Stimulated activated CD8-positive, alpha-beta memory T cell treated with anti-CD3 and anti-CD28 coated beads, Interleukin-12 subunit alpha, Interleukin-12 subunit beta, amount 100 ng/mL, for 1 hour (primary cell): ENCODE data around the gene PHC2.
A peak's percentile ranks its signal among the peaks of the same experiment; 100 is the strongest.

Experiments used
- DNase-seq: peaks from one replicate; pipeline ENCODE4 v3.0.0-alpha.2; 2020; ENCODE audit warnings: low read depth

Gene PHC2

GRCh38 chr1:33430692-33431593, at the start of gene PHC2:
TSS of gene PHC2 (minus strand) at chr1:33431095. CDS start at chr1:33375539, 55,556 bp downstream.
- DNase-seq: peak; percentile 76

DNA sequence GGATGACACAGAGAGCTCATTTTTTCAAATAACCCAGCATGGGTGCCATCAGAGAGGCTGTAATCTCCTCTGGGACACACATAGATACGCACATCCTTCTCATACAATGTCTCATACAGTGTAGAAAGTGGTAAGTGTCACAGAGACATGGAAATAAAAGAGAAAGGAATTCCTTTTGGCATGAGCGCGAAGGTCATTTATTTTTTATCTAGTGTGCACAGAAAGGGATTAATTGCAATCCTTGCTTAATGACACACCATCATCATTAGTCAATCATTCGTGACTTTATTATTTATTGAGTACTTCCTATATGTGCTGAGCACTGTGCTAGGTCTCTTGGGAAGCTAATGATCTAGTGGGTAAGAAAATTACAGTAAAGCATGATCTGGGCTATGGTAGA, 46.6 kb upstream of the PHC2 start:
- DNase-seq: no peak

DNA sequence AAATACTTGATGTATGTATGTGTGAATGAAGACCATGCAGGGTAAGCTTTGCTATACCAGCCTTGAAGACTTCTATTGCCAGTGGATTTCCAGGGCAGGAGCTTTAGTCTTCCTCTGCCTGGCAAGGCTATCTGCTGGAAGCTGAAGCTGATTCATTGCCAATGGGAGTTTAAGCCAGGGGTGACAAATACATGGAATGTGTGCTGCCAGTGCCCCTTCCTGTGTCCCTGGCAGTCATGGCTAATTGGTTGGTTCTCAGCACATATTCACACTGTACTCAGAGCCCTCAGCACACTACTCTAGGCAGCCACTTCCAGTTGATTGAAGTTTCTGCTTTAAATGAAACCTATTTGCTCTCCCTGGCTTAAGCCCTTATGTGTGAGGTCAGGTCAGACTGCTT, 43.0 kb upstream of the PHC2 start:
- DNase-seq: no peak

- DNase-seq: peak; percentile 70
Measured at GRCh38 chr1:33472269-33472980, 41.5 kb upstream of the PHC2 start, which contains the start of gene ZSCAN20. TSS of gene ZSCAN20 (plus strand) at chr1:33472645. CDS start at chr1:33479289, 6,644 bp downstream.

- no peak for DNase-seq
Measured at GRCh38 chr1:33471416-33471815, 40.5 kb upstream of the PHC2 start.

GRCh38 chr1:33470495-33471012, 39.7 kb upstream of the PHC2 start:
- DNase-seq: peak; percentile 32

DNA sequence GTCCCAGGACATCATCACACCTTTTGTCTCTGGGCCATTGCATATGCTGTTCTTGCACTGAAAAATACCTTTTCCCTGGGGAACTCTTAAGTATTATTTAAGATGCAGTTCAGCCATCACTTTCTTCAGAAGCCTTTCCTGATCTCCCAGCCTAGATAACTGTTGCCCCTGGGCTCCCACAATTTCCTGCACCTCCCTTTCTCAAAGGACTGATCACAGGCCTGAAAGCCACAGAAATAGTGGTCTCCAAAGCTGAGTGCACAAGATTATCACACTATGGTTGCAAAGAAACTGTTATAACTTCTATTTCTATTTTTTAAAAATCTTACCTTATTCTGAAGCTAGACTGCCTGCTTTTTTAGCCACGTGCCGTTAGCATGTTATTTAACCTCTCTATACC, 38.8 kb upstream of the PHC2 start:
- no peak for DNase-seq

DNA sequence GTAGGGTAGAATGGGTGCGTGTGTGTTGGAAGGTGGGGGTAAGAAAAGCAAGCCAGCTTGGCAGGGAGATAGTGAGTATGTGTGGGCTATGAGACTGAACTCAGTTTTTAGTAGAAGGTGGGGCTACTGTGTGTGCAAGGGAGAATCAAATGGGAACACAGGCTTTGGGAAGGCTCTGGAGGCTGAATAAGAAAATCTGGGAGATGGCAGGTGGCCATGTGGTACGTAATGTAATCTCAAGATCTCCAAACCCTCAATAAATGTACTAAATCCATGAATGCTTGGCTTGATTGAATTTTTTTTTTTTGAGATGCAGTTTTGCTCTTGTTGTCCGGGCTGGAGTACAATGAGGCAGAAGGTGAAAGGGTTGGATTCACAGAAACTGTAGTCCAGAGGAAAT, 38.1 kb upstream of the PHC2 start:
- no peak for DNase-seq

DNA sequence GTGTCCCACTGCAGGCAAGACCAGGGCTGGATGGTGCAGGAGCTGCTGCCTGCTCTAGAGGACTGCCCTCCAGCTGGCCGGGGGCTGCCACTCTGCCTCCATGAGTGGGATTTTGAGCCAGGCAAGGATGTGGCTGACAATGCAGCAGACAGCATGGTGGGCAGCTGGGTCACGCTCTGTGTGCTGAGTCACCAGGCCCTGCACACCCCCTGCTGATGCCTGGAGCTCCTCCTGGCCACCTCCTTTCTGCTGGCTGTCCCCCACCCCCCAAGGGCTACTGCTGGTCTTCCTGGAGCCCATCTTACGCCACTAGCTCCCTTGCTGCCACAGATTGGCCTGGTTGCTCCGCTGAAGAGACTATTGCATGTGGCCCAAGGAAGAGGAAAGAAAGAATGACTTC, 37.6 kb upstream of the PHC2 start:
- no peak for DNase-seq

- no peak for DNase-seq
Measured at GRCh38 chr1:33468011-33468410, 37.1 kb upstream of the PHC2 start.

GRCh38 chr1:33466159-33466558, 35.3 kb upstream of the PHC2 start:
- DNase-seq: no peak

DNA sequence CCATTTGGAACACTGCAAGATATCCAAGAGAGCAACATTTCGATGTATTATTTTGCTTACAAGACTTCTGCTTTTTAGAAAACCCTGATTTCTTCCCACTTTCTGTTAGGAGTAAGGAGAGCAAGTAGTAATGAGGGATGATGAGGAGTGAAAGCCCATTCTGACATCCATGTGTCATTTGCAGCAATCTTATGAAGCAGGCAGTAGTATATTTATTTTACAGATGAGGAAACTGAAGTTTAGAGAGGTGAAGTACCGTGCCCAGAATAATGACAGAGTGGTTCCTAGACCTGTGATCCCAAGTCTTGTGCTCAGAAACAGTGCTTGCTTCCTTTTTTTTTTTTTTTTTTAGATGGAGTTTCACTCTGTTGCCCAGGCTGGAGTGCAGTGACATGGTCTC, 34.4 kb upstream of the PHC2 start:
- no peak for DNase-seq

GRCh38 chr1:33464552-33464951, 33.7 kb upstream of the PHC2 start:
- DNase-seq: no peak

- no peak for DNase-seq
Measured at GRCh38 chr1:33462405-33463164, 31.7 kb upstream of the PHC2 start.

GRCh38 chr1:33460947-33461629, 30.2 kb upstream of the PHC2 start:
- DNase-seq: no peak

- DNase-seq: no peak
Measured at GRCh38 chr1:33460144-33460543, 29.2 kb upstream of the PHC2 start.

DNA sequence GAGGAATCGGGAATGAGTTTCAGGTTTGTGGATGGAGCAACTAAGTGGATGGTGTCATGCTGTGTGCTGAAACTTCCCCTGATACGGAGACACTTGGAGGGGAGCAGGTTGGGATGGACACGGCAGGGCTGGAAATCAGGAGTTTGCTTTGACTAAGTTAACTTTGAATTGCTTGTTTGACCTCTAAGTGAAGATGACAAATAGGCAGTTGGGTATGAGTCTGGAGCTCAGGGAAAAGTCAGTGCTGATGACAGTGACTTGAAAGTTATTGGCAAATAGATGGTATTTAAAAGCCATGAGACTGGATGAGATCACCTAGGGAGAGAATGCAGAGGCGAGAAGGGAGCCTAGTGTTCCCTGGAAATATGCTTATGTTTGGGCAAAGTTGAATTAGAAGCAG, 28.8 kb upstream of the PHC2 start:
- DNase-seq: no peak

- DNase-seq: no peak
Measured at GRCh38 chr1:33456502-33456886, 25.6 kb upstream of the PHC2 start.

- peak; percentile 15 for DNase-seq
Measured at GRCh38 chr1:33455539-33456501, 24.9 kb upstream of the PHC2 start.

DNA sequence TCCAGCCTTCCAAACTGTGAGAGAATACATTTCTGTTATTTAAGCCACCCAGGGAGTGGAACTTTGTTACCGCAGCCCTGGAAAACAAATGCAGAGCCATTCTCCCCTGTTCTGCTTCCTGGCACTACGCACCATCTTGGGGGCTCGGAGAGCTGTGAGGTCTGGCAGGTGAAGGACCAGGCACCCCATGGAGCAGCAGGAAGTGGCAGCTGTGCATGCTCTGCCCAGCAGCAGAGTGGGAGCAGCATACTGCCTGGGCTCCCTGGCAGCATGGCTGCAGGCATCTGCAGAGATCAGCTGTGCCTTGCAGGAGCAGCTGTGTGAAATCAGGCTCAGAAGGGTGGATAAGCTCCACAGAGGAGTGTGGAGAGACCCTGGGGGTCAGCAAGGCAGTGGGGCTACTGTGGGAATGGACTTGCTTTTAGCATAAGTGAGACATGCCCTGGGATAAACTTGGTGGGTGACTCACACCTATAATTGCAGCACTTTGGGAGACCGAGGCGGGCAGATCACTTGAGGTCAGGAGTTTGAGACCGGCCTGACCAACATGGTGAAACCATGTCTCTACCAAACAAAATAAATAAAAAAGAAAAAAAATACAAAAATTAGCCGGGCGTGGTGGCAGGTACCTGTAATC, 23.9 kb upstream of the PHC2 start:
- DNase-seq: no peak
